GM15510 (cell line): Measurements from ENCODE around the gene GARIN5B.

Source experiments
- POLR2A ChIP-seq: IDR thresholded peaks from 3 replicates; pipeline ENCODE4 v1.6.1; 2011; ENCODE audit warnings: borderline replicate concordance; ENCODE audit not compliant: insufficient read length; ENCODE audit errors: extremely low read depth

GARIN5B gene

GRCh38 chr19:55382013-55382412, 19.0 kb upstream of the GARIN5B start:
- no peak for TF ChIP-seq POLR2A

- TF ChIP-seq POLR2A, result no peak
Measured at GRCh38 chr19:55379174-55379573, 16.1 kb upstream of the GARIN5B start.

DNA sequence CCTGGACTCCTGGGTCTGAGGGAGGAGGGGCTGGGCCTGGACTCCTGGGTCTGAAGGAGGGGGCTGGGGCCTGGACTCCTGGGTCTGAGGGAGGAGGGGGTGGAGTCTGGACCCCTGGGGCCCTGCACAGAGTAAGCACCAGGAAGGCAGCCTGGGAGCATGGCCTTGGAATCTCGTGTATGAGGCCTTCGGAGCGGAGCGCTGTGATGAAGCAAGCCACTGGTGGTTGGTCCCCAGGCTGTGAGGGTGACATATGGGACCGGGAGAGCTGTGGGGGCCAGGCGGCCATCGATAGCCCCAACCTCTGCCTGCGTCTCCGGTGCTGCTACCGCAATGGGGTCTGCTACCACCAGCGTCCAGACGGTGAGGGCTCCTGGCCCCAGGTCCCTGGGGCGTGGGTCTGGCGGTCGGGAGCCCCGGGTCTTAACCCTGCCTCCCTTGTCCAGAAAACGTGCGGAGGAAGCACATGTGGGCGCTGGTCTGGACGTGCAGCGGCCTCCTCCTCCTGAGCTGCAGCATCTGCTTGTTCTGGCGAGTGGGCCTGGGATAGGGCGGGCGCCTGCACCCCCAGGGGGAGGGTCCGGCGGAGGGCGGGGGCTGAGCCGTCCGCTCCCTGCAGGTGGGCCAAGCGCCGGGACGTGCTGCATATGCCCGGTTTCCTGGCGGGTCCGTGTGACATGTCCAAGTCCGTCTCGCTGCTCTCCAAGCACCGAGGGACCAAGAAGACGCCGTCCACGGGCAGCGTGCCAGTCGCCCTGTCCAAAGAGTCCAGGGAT, 14.5 kb upstream of the GARIN5B start:
- TF ChIP-seq POLR2A, result no peak

DNA sequence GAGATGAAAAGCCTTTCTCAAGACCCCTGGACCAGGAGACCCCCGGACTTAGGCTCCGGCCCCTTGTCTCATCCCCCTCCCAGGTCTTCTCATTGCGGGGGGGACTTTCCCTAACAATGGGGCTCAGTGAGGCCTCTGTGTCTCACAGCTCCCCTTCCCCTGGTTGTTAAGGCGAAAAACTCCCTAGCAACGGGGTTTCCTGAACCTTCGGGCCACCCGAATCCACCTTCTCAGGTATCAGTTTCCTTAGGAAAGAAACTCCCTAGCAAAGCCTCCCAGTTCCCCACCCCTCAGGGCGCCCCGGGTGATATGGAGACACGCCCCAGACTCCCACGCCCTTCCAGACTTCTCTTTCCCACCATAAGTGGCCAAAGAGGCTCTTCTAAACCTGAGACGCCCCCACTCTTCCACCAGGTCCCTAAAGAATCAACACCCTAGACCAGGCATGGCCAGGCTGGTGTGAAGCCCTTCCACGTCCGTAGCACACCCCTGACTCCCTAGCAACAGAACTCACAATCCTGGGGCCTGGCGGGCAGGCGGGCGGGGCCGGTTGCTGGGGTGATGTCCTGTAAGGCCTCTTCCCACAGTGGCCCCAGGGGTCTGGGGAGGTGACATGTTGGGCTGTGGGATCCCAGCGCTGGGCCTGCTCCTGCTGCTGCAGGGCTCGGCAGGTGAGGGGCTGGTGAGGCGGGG, 13.3 kb upstream of the GARIN5B start, which contains the start of gene TMEM190:
TMEM190 (plus strand) TSS at position 586 of the 693 bp plus-strand sequence; CDS start at position 614, 28 bp downstream.
- no peak for TF ChIP-seq POLR2A

DNA sequence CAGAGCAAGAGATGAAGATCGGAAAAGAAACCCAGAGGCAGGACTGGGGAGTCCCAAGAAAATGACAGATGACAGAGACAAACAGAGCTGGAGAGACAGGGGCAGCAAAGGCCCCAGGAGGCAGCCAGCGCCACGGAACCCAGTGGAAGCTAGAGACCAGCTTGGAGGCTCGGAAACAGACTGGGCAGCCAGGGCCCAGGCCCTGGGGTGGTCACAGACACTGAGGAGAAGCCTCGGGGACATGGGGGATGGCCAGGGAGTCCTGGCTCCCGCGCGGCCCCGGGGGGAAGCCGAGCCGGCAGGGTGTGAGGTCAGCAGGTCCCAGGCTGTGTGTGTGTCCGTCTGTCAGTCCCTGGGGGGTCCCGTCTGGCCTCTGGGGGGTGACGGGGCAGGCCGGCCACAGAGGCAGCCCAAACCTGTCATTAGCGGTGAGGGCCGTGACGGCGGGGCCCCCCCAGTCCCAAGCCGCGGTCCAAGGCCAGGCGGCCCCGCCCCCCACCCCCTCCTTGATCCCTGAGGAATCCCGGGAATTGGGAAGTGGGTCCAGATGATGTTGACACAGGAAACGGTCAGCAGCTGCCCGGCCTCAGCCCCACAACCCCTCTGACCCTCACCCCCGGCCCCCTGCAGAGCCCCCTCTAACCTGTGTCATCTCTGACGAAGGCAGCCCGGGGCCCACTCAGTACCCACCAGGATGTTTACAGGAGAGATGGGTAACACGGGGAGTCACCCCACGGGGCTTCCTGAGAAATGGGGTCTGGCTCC, 11.1 kb upstream of the GARIN5B start:
- no peak for TF ChIP-seq POLR2A

GRCh38 chr19:55373306-55373992, 10.4 kb upstream of the GARIN5B start:
- TF ChIP-seq POLR2A, result no peak

DNA sequence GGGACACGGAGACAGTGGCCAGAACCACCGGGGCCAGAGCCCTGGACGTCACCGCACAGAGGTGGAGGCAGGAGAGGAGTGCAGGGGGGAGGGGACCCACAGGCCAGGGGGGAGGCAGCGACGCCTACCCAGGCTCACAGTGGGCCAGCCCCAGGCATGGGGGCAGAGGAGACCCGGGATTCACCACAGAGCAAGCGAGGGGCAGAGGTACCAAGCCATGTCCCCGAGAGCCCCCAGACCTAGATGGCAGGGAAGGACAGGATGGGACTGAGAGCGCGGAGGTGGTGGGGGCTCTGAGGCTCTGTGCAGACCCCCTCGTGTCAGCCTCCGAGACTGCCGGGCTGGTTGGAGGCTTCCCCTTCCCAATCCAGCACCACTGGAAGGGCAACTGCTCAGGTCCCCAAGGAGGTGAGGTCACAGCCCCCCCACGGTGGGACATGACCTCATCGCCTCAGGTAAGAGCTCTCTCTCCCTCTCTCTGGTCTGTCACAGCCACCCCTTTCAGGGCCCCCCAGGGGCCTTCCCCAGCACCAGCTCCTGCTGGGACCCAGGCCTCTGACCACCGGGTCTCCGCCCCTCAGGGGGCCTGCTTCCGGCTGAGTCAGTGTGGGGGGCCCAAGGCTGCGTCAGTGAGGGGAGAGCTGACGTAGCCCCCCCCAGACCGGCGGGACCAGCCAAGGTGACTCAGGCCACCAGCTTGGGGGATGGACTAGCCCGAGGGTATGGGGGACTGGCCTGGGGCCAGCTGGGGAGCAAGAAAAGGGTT, 9.4 kb upstream of the GARIN5B start:
- no peak for TF ChIP-seq POLR2A

- no peak for TF ChIP-seq POLR2A
Measured at GRCh38 chr19:55370305-55370988, 7.4 kb upstream of the GARIN5B start, which contains the start of gene IL11. Gene IL11 (minus strand): TSS chr19:55370463. CDS start chr19:55370310, 153 bp downstream.

GRCh38 chr19:55369653-55370304, 6.7 kb upstream of the GARIN5B start:
- TF ChIP-seq POLR2A, result no peak

GRCh38 chr19:55368701-55369563, 5.9 kb upstream of the GARIN5B start:
- TF ChIP-seq POLR2A, result no peak

GRCh38 chr19:55368106-55368505, 5.0 kb upstream of the GARIN5B start:
- no peak for TF ChIP-seq POLR2A

GRCh38 chr19:55366790-55367189, 3.7 kb upstream of the GARIN5B start:
- TF ChIP-seq POLR2A, result no peak
